Activated T-cell treated with anti-CD3 and anti-CD28 coated beads, Interleukin-2, amount 50 U/mL, for 4 hours (primary cell): ENCODE measurements around the gene SMG1. TPM values are rescaled to one million over a fixed set of nuclear protein-coding genes. Genes with fewer than 3 reads are reported as not detected.
A peak's percentile ranks its signal among the peaks of the same experiment; 100 is the strongest.
"Not testable (repeated sequence)": the region's sequence is repeated elsewhere in the genome, so short reads cannot be mapped to it uniquely, and the experiment has no call there.

Source experiments
- ATAC-seq, 2 donors: fragments of 200-7000 bp; cut with Tn5 transposase; one replicate each; pipeline ENCODE4 v1.10.0; 2021
- DNase-seq: peaks from one replicate; pipeline ENCODE4 v3.0.0-alpha.2; 2020
- H3K27me3 Mint-ChIP-seq: one replicate; pipeline ENCODE4 v1.8.0; 2021; ENCODE audit warnings: low read depth, mixed read lengths
- H3K36me3 Mint-ChIP-seq: one replicate; pipeline ENCODE4 v1.8.0; 2022; ENCODE audit warnings: mixed read lengths; ENCODE audit not compliant: insufficient read depth
- H3K4me1 Mint-ChIP-seq: one replicate; pipeline ENCODE4 v1.8.0; 2021; ENCODE audit warnings: low read depth, mixed read lengths
- H3K4me3 Mint-ChIP-seq: one replicate; pipeline ENCODE4 v1.8.0; 2021; ENCODE audit warnings: mild to moderate bottlenecking, moderate library complexity, mixed read lengths
- H3K9me3 Mint-ChIP-seq: one replicate; pipeline ENCODE4 v1.8.0; 2021; ENCODE audit warnings: mixed read lengths
- total RNA-seq, 3 donors: library from RNA; stranded (reverse); gene quantifications; one replicate each; pipeline ENCODE4 v1.2.1, GENCODE V29; 2021

The SMG1 gene
- total RNA-seq, 3 donors from 2014 or later: 83.7 to 94.7 (median 87.3) TPM

GRCh38 chr16:18757960-18758660, 168.1 kb downstream of the SMG1 start:
- H3K27me3 Mint-ChIP-seq, H3K36me3 Mint-ChIP-seq: not testable (repeated sequence)

DNA sequence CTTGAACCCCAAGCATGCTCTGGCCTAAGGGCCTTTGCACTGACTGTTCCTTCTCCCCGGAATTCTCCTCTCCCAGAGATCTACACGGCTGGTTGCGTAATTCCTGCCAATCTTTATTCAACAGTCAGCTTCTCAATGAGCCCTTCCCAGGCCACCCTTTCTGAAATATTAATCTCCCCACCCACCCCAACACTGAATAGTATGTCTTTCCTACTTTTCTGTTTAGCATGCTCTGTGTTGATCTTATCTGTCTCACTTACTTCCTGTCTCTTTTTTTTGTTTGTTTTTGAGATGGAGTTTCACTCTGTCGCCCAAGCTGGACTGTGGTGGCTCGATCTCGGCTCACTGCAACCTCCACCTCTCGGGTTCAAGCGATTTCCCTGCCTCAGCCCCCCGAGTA, 169.6 kb downstream of the SMG1 start:
- Mint-ChIP-seq H3K4me1 (peaks cover 22% of the 10 kb centered on the region), H3K4me3 (peak overlapping the region; percentile 54)
- DNase-seq, H3K36me3 Mint-ChIP-seq, H3K27me3 Mint-ChIP-seq, H3K9me3 Mint-ChIP-seq, ATAC-seq: not testable (repeated sequence)

More at GRCh38 chr16:18757960-18758660, 168.1 kb downstream of the SMG1 start:
- not testable (repeated sequence) for DNase-seq, H3K9me3 Mint-ChIP-seq, ATAC-seq, H3K4me3 Mint-ChIP-seq
- H3K4me1 Mint-ChIP-seq: peaks cover 22% of the 10 kb centered on the region

Other genes with a start within 250 kb of the SMG1 start
- gene RPS15A, start 136.1 kb downstream of the SMG1 start, total RNA-seq: 1,000 to 10,000 TPM; 1,663 to 1,788 (median 1,766) TPM
- 10 to 100 TPM; 49.1 to 60.6 (median 51.9) TPM for gene ARL6IP1, start 124.9 kb downstream of the SMG1 start, total RNA-seq
- not detected for gene TMC7, start 57.5 kb upstream of the SMG1 start, total RNA-seq
- 10 to 100 TPM; 18.3 to 21.8 (median 20.4) TPM for gene COQ7, start 141.2 kb upstream of the SMG1 start, total RNA-seq
- gene ITPRIPL2, start 187.6 kb upstream of the SMG1 start, total RNA-seq: 10 to 100 TPM in 1 of 3 donors, 1 to 10 TPM in 2; 6.0 to 12.3 (median 7.8) TPM
- gene SYT17, start 241.8 kb upstream of the SMG1 start, total RNA-seq: under 1 TPM; 0.19 to 0.30 (median 0.29) TPM